ENCODE results near the gene GALNS. TPM values are rescaled to one million over a fixed set of nuclear protein-coding genes. Genes with fewer than 3 reads are reported as not detected.
"Not testable (repeated sequence)": the region's sequence is repeated elsewhere in the genome, so short reads cannot be mapped to it uniquely, and the experiment has no call there.

GALNS gene
- total RNA-seq, 1 experiment from 2014 or later: 34.3 TPM

- no peak for DNase-seq (ENCODE audit: low spot score)
These were observed 18.2 kb downstream of the GALNS start for GRCh38 chr16:88838566-88838965.

GRCh38 chr16:88837806-88838205 lies 18.9 kb downstream of the GALNS start:
- no peak for DNase-seq (ENCODE audit: low spot score)

GRCh38 chr16:88836791-88837190 lies 20.0 kb downstream of the GALNS start:
- DNase-seq (ENCODE audit: low spot score): no peak

GRCh38 chr16:88835818-88836217 lies 20.9 kb downstream of the GALNS start:
- no peak for DNase-seq (ENCODE audit: low spot score)

- no peak for DNase-seq (ENCODE audit: low spot score)
These were observed 21.4 kb downstream of the GALNS start for GRCh38 chr16:88835383-88835782.

- no peak for DNase-seq (ENCODE audit: low spot score)
These were observed 22.1 kb downstream of the GALNS start for GRCh38 chr16:88834670-88835069.

GRCh38 chr16:88833086-88833485 lies 23.7 kb downstream of the GALNS start:
- DNase-seq (ENCODE audit: low spot score): no peak

- peak; percentile 35 for DNase-seq (ENCODE audit: low spot score)
These were observed 24.9 kb downstream of the GALNS start for GRCh38 chr16:88831838-88832237.

- no peak for DNase-seq (ENCODE audit: low spot score)
These were observed 26.0 kb downstream of the GALNS start for GRCh38 chr16:88830783-88831182.

- no peak for DNase-seq (ENCODE audit: low spot score)
These were observed 26.5 kb downstream of the GALNS start for GRCh38 chr16:88830258-88830657.

GRCh38 chr16:88828711-88829110 lies 28.0 kb downstream of the GALNS start:
- no peak for DNase-seq (ENCODE audit: low spot score)

GRCh38 chr16:88827727-88828126 lies 29.0 kb downstream of the GALNS start:
- DNase-seq (ENCODE audit: low spot score): no peak

- no peak for DNase-seq (ENCODE audit: low spot score)
These were observed 30.5 kb downstream of the GALNS start for GRCh38 chr16:88826070-88826840.

- no peak for DNase-seq (ENCODE audit: low spot score)
These were observed 31.6 kb downstream of the GALNS start for GRCh38 chr16:88825146-88825545.

GRCh38 chr16:88824256-88825077 lies 32.3 kb downstream of the GALNS start:
- no peak for DNase-seq (ENCODE audit: low spot score)

- DNase-seq (ENCODE audit: low spot score): not testable (repeated sequence)
These were observed 33.1 kb downstream of the GALNS start for GRCh38 chr16:88823646-88824045.

- DNase-seq (ENCODE audit: low spot score): no peak
These were observed 34.3 kb downstream of the GALNS start for GRCh38 chr16:88822281-88823040.

GRCh38 chr16:88821168-88821850 lies 35.4 kb downstream of the GALNS start:
- DNase-seq (ENCODE audit: low spot score): no peak

GRCh38 chr16:88820385-88821025 lies 36.2 kb downstream of the GALNS start:
- no peak for DNase-seq (ENCODE audit: low spot score)

GRCh38 chr16:88819126-88819525 lies 37.6 kb downstream of the GALNS start:
- DNase-seq (ENCODE audit: low spot score): no peak

- DNase-seq (ENCODE audit: low spot score): no peak
These were observed 38.2 kb downstream of the GALNS start for GRCh38 chr16:88818575-88818874.

All from A172 (cell line).